ENCODE data around the gene KRT10. TPM values are rescaled to one million over a fixed set of nuclear protein-coding genes. Genes with fewer than 3 reads are reported as not detected.

The KRT10 gene
- total RNA-seq, 1 donor from 2014 or later, result 52.9 TPM

DNA sequence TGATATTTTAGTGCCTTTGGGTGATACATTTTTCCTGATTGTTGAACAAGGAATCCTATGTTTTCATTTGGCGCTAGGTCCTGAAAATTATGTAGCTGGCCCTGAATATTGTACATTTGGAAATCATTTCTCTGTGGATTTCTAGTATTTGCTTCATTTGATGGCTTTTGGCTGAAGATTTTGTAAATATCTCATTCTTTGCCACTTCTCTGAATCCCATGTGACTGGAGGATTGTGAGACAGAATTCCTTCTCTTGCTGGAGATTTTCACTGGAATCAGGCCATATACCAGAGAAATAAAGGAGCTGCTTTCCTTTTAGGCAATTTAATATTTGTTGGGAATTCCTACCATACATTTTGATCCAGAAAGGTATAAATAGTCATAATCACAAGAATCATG is 31.3 kb downstream of the KRT10 start:
- TF ChIP-seq, protein P1, sequence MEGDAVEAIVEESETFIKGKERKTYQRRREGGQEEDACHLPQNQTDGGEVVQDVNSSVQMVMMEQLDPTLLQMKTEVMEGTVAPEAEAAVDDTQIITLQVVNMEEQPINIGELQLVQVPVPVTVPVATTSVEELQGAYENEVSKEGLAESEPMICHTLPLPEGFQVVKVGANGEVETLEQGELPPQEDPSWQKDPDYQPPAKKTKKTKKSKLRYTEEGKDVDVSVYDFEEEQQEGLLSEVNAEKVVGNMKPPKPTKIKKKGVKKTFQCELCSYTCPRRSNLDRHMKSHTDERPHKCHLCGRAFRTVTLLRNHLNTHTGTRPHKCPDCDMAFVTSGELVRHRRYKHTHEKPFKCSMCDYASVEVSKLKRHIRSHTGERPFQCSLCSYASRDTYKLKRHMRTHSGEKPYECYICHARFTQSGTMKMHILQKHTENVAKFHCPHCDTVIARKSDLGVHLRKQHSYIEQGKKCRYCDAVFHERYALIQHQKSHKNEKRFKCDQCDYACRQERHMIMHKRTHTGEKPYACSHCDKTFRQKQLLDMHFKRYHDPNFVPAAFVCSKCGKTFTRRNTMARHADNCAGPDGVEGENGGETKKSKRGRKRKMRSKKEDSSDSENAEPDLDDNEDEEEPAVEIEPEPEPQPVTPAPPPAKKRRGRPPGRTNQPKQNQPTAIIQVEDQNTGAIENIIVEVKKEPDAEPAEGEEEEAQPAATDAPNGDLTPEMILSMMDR (IDR thresholded peaks at IDR 0.05), result no peak
- peaks cover 31% of the 10 kb centered on the region for H3K27me3 Mint-ChIP-seq (ENCODE audit: low read depth)
- H3K9me3 Mint-ChIP-seq (ENCODE audit: low read depth), result no peaks in the 10 kb centered on the region
- DNase-seq (ENCODE audit: low spot score), result no peak
- no peaks in the 10 kb centered on the region for H3K36me3 Mint-ChIP-seq (ENCODE audit: low read depth)
- no peak overlapping the region for H3K4me3 Mint-ChIP-seq (ENCODE audit: unreplicated experiment)
- H3K27ac Mint-ChIP-seq (ENCODE audit: unreplicated experiment), result no peak overlapping the region
- peaks cover 14% of the 10 kb centered on the region for H3K4me1 Mint-ChIP-seq (ENCODE audit: low read depth)

DNA sequence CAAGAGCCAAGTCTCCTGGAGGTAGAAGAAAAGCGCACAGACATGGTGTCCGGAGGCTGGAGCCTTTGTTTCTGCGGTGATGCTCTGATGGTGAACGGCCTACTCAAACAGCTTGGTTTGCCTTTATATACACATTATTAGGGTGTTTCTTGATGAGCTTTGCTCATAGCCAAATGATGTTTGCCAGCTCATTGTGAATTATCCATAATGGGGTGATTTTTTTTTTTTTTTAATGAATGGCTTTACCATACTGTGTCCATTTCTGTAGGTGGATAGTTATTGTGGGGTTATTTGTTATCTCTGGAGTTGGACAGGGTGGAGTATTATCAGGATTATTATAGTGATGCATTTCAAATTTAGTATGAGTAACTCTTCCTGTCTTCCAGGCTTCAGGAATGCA is 40.0 kb downstream of the KRT10 start, which contains the start of gene KRT27:
Gene KRT27 (minus strand): TSS at position 101 of the 400 bp plus-strand sequence. CDS start 57 bp downstream, at position 44.
- Mint-ChIP-seq H3K36me3 (ENCODE audit: low read depth) (no peaks in the 10 kb centered on the region), H3K4me1 (ENCODE audit: low read depth) (no peaks in the 10 kb centered on the region), H3K27ac (ENCODE audit: unreplicated experiment) (no peak within 1 kb of the TSS), H3K27me3 (ENCODE audit: low read depth) (peaks cover 43% of the 10 kb centered on the region), H3K4me3 (ENCODE audit: unreplicated experiment) (no peak within 1 kb of the TSS), H3K9me3 (ENCODE audit: low read depth) (no peaks in the 10 kb centered on the region)
- TF ChIP-seq, protein P1 (IDR thresholded peaks at IDR 0.05), result no peak
- DNase-seq (ENCODE audit: low spot score), result no peak

DNA sequence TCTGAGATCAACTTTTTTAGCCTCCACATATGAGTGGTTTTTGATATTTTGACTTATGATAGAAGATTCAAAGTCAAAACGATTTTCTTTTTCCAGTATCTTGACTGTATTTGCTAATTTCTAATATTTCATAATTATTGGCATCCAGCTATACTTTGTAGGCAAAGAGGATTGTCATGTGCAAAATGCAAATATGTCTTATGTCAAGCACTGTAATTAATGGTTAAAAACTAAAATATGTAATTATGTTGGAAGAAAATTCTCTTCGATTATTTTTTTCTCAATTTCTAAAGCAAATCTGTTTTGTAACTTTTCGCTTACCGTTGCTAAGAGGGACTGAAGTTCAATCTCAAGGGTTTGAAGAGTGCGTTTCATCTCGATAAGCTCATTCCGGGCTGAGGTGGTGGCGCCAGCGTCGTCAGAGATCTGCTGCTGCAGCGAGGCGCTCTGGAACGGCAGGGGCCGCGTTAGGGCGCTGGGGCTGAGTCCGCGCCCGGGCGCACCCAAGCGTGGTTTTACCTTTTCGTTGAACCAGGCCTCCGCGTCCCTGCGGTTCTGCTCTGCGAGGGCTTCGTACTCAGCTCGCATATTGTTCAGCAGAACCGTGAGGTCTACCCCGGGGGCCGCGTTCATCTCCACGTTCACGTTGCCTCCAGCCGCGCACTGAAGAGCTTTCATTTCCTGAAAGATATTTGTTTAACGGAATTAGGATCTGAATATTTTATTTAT is 43.1 kb downstream of the KRT10 start:
- Mint-ChIP-seq H3K9me3 (ENCODE audit: low read depth) (no peaks in the 10 kb centered on the region), H3K4me1 (ENCODE audit: low read depth) (no peaks in the 10 kb centered on the region), H3K4me3 (ENCODE audit: unreplicated experiment) (no peak overlapping the region), H3K36me3 (ENCODE audit: low read depth) (no peaks in the 10 kb centered on the region), H3K27ac (ENCODE audit: unreplicated experiment) (no peak overlapping the region), H3K27me3 (ENCODE audit: low read depth) (peaks cover 57% of the 10 kb centered on the region)
- TF ChIP-seq, protein P1 (IDR thresholded peaks at IDR 0.05), result no peak
- DNase-seq (ENCODE audit: low spot score), result no peak

DNA sequence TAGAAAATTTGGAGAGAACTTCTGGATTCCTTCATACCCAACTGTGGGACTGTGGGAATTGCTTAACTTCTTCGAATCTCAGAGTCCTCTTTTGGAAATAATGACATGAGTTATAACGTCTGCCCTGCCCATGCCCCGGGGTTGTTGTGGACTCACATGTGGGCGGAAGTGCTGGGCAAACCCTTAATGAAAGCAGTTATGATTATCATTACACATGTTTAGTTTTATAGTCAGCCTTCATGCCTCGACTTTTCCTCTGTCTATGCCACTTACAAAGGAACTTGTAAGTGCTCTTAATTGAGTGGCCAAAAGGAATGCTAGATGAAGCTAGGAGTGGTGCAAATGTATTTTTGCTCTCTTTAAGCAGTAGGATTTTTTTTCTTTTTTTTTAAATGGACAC is 44.0 kb downstream of the KRT10 start:
- Mint-ChIP-seq H3K4me3 (ENCODE audit: unreplicated experiment) (no peak overlapping the region), H3K36me3 (ENCODE audit: low read depth) (no peaks in the 10 kb centered on the region), H3K4me1 (ENCODE audit: low read depth) (no peaks in the 10 kb centered on the region), H3K27me3 (ENCODE audit: low read depth) (peaks cover 55% of the 10 kb centered on the region), H3K9me3 (ENCODE audit: low read depth) (no peaks in the 10 kb centered on the region), H3K27ac (ENCODE audit: unreplicated experiment) (no peak overlapping the region)
- TF ChIP-seq, protein P1 (IDR thresholded peaks at IDR 0.05), result no peak
- DNase-seq (ENCODE audit: low spot score), result no peak

DNA sequence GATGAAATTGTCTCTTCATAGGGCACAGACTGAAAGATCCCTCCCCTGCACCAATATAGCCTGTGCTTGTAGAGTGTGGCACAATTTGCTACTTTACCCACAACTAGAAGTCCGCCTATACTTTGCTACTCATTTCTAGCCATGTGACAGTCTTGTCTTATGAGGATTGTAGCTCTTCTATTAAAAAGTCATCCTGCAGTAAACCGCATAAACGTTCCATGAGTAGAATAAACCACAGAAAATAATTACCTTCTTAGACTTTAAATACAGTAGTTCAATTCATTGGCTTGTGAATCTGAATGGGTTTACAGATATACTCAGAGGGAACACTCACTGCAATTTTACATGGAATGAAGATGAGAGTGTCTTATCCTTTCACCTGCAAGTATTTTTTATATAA is 44.4 kb downstream of the KRT10 start:
- H3K36me3 Mint-ChIP-seq (ENCODE audit: low read depth), result no peaks in the 10 kb centered on the region
- TF ChIP-seq, protein P1 (IDR thresholded peaks at IDR 0.05), result no peak
- no peak overlapping the region for H3K27ac Mint-ChIP-seq (ENCODE audit: unreplicated experiment)
- H3K4me3 Mint-ChIP-seq (ENCODE audit: unreplicated experiment), result no peak overlapping the region
- peaks cover 51% of the 10 kb centered on the region for H3K27me3 Mint-ChIP-seq (ENCODE audit: low read depth)
- H3K4me1 Mint-ChIP-seq (ENCODE audit: low read depth), result no peaks in the 10 kb centered on the region
- no peak for DNase-seq (ENCODE audit: low spot score)
- no peaks in the 10 kb centered on the region for H3K9me3 Mint-ChIP-seq (ENCODE audit: low read depth)
